Activated T-helper 1 cell treated with anti-CD3 and anti-CD28 coated beads, Interleukin-2, amount 50 U/mL, for 16 hours (primary cell): ENCODE measurements around the gene REG1A.

Experiments used
- DNase-seq, 2 donors: peaks; one replicate each; pipeline ENCODE4 v3.0.0-alpha.2; 2020; ENCODE audit warnings: low read depth in 1 of 2, low spot score in 1 of 2

The REG1A gene

DNA sequence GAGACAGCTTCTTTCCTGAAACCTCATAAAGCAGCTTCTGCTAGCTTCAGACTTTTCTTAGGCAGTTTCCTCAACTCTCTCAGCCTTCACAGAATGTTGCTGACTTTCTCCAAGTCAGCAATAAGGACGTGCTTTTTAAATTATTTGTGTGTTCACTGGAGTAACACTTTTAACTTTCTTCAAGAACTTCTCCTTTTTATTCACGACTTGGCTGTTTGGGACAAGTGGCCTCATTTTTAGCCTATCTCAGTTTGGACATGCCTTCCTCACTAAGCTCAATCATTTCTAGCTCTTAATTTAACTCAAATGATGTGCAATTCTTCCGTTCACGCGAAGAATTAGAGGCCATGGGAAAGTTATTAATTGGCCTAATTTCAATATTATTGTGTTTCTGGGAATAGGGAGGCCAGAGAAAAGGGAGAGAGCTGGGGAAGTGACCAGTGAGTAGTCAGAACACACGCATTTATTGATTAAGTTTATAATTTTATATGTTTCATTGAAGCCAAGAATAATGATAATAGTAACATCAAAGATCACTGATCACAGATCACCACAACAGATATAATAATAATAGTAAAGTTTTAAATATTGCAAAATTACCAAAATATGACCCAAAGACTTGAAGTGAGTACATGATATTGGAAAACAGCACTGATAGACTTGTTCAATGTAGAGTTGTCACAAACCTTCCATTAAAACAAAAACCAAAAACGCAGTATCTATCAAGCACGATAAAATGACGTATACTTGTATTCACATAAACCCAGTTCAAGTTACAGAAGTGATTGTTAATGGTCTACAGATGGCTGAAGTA is 4.8 kb downstream of the REG1A start:
- DNase-seq: no peak

DNA sequence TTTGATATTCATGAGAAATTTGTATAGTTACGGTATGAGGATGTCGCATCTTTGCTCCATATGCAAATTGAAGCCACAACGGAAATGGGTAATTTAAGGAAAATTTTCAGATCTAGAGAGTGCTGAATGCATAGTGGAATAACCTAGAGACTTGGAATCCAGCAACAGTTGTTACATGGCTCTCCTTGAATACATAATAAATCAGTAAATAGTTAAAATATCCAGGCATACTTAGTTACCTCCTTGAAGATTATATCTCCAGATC is 5.4 kb downstream of the REG1A start:
- no peak for DNase-seq

DNA sequence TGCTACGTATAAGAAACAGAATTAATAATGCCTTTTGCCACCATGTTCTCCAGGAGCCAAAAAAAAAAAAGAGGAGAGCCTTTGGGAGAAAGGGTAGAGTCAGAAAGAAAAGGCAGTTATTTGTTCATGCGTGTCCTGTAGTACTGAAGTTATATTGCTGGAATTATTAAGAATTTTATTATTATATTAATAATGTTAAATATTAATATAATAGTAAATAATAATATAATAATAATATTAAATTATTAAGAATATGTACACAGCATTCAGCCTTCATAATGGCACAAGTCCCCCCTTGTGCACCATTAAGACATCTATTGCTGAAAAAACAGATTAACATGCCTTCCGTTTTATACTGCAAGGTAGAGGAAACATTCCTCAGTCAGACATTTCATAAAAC is 8.1 kb downstream of the REG1A start:
- no peak for DNase-seq

DNA sequence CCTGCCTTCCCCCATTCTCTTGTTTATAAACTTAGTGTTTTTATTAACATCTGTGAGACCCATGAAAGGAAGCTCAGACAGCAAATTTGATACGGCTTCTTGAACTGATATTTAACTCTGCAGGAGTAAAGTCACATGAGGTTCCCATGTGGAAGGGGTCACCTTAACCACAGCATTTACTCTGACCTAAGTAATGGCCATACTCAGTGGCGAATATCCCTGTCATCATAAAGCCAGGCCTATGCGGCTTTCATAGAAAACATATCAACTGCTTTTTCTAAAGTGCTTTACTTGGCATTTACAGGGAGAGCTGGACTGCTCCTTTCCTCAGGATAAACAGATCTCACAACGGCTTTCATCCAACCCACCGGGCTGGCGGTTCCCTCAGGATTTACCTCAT is 9.0 kb downstream of the REG1A start:
- DNase-seq: no peak

DNA sequence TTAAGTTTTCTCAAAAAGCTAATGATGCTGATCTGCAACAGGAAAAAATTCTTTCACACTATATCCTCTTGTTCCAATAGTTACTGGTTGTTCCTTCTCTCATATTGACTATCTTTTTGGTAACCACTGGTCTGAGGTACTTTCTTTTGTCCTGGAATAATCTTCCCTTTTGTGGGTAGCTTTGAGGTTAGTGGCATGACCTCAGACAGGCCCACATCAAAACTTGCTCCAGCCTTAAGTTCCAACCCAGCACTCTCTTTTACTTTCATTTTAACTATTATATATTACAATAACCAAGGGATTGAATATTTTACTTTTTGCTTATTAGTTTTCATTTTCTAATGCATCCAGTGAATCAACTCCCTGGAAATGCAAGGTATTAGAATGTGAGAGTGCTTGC is 9.5 kb downstream of the REG1A start:
- no peak for DNase-seq

GRCh38 chr2:79131687-79132086 is 11.4 kb downstream of the REG1A start:
- DNase-seq: no peak

- DNase-seq: no peak
These were observed 18.1 kb downstream of the REG1A start for GRCh38 chr2:79138385-79138784.

GRCh38 chr2:79139423-79139822 is 19.1 kb downstream of the REG1A start:
- DNase-seq: no peak

GRCh38 chr2:79155826-79156476 is 35.7 kb downstream of the REG1A start:
- DNase-seq: no peak

GRCh38 chr2:79159030-79159429 is 38.7 kb downstream of the REG1A start:
- no peak for DNase-seq

GRCh38 chr2:79159653-79160052 is 39.4 kb downstream of the REG1A start, which contains the start of gene REG3A:
Gene REG3A (minus strand): TSS chr2:79159753. CDS start chr2:79159405, 348 bp downstream.
- DNase-seq: no peak

DNA sequence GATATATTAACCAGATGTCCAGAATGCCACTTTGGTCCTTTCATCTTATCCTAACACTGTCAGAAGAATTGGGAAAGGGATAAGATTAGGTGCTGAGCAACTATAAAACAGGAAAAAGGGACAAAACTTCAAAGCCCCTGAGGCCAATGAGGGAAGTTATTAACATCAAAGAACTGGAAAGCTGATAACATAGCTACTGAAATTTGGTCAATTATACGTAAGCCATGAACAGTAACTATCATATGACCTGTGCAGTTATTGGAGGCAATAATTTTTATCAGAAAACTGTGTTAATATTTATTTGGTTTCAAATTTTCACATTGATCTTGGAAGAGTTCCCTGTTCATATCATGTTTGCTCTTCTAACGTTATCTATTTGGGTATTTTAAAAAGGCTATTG is 41.8 kb downstream of the REG1A start:
- DNase-seq: no peak

DNA sequence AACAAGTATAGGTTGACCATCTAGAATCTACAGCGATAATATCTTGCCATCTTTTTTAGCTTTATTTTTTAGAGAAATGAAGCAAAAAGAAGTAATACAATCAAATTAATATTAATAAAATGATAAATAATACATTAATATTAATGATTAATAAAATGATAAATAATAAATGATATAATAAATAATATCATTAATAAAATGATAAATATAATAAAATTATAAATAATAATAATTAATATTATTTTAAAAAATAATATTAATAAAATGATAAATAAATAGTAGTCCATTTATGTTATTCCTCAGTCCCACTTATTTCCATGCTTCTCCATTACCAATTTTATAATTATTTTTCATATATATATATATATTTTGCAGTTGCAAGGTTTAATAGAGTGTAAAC is 42.5 kb downstream of the REG1A start:
- no peak for DNase-seq

GRCh38 chr2:79171348-79171958 is 51.2 kb downstream of the REG1A start:
- no peak for DNase-seq
